OCI-LY7 (cell line): ENCODE data around the gene TWSG1. TPM values are rescaled to one million over a fixed set of nuclear protein-coding genes. Genes with fewer than 3 reads are reported as not detected.
"Not testable (repeated sequence)": the region's sequence is repeated elsewhere in the genome, so short reads cannot be mapped to it uniquely, and the experiment has no call there.

ENCODE experiments used
- BruUV-seq: library from RNA; stranded (reverse); fragments of 400-500 nt; replicated peaks from 2 replicates; lab custom pipeline; 2021; lab: Mats Ljungman, UMichigan
- CTCF ChIA-PET: fragments of 300-600 bp; sonication (Branson Sonifier 250); formaldehyde crosslinking; loops from one replicate; lab custom pipeline; 2022; ENCODE audit warnings: antibody characterized with exemption; ENCODE audit not compliant: unreplicated experiment; lab: Charles Lee
- POLR2A ChIA-PET: fragments of 300-600 bp; sonication (Branson Sonifier 250); formaldehyde crosslinking; loops from one replicate; lab custom pipeline; 2022; ENCODE audit warnings: antibody characterized with exemption; lab: Charles Lee
- DNase-seq: peaks from one replicate; pipeline ENCODE4 v3.0.0-alpha.2; 2015; ENCODE audit warnings: low spot score
- H2AFZ ChIP-seq: fragments of 200-600 bp; sonication (generic), shearing (Covaris generic); 2 replicates; pipeline ENCODE4 v1.6.1; 2014; ENCODE audit warnings: mild to moderate bottlenecking, antibody characterized with exemption, low read length, moderate library complexity
- H3K27ac ChIP-seq: fragments of 200-600 bp; sonication (generic); 2 replicates; pipeline ENCODE4 v1.5.1; 2014; ENCODE audit warnings: mixed run types, low read depth, mild to moderate bottlenecking, moderate library complexity, low read length, inconsistent platforms; ENCODE audit not compliant: poor library complexity, severe bottlenecking
- H3K36me3 ChIP-seq: fragments of 200-600 bp; sonication (generic); 2 replicates; pipeline ENCODE4 v1.6.1; 2014; ENCODE audit warnings: mild to moderate bottlenecking, antibody characterized with exemption, low read length, moderate library complexity, mixed read lengths; ENCODE audit not compliant: insufficient read depth
- H3K4me1 ChIP-seq: fragments of 200-600 bp; sonication (generic); 2 replicates; pipeline ENCODE4 v1.5.1; 2014; ENCODE audit warnings: mild to moderate bottlenecking, low read length; ENCODE audit not compliant: insufficient read depth, poor library complexity, severe bottlenecking
- H3K4me2 ChIP-seq: fragments of 200-600 bp; sonication (generic); 2 replicates; pipeline ENCODE4 v1.6.1; 2014; ENCODE audit warnings: mild to moderate bottlenecking, low read length
- H3K4me3 ChIP-seq: fragments of 200-600 bp; sonication (generic); 2 replicates; pipeline ENCODE4 v1.5.1; 2014; ENCODE audit warnings: mild to moderate bottlenecking, low read depth, low read length; ENCODE audit not compliant: poor library complexity, severe bottlenecking
- H3K79me2 ChIP-seq: fragments of 200-600 bp; sonication (generic); 2 replicates; pipeline ENCODE4 v1.6.1; 2016; ENCODE audit warnings: low read depth, mild to moderate bottlenecking, low read length, moderate library complexity, mixed read lengths; ENCODE audit not compliant: insufficient read depth
- H3K9me2 ChIP-seq: fragments of 200-600 bp; sonication (generic); 2 replicates; pipeline ENCODE4 v1.6.1; 2016; ENCODE audit warnings: mild to moderate bottlenecking, low read length, mixed read lengths; ENCODE audit not compliant: insufficient read depth
- H3K9me3 ChIP-seq: fragments of 200-600 bp; sonication (generic); 2 replicates; pipeline ENCODE4 v1.6.1; 2014; ENCODE audit warnings: mild to moderate bottlenecking, mixed run types, low read length, mixed read lengths
- H4K20me1 ChIP-seq: fragments of 200-600 bp; sonication (generic); 2 replicates; pipeline ENCODE4 v1.6.1; 2014; ENCODE audit warnings: mild to moderate bottlenecking, antibody characterized with exemption, low read length, moderate library complexity, mixed read lengths; ENCODE audit not compliant: insufficient read depth
- EZH2phosphoT487 ChIP-seq: fragments of 200-600 bp; sonication (generic); IDR thresholded peaks from 2 replicates; pipeline ENCODE4 v1.6.1; 2018; ENCODE audit warnings: low read depth, borderline replicate concordance, mild to moderate bottlenecking, mixed run types, antibody characterized with exemption, low read length, moderate library complexity, mixed read lengths
- intact Hi-C: fragments of 100-400 bp; cut with micrococcal nuclease; formaldehyde crosslinking; loops from one replicate; pipeline ENCODE4 v1.10.0; 2022; ENCODE audit not compliant: unreplicated experiment
- total RNA-seq, 2 experiments: library from RNA; depleted of rRNA in 1 of 2; stranded (reverse); fragments of >200 nt in 1 of 2; shearing (Covaris generic) in 1 of 2; gene quantifications; 2 replicates each; pipeline ENCODE4 v1.2.3, GENCODE V29; 2014 to 2022
- TF ChIP-seq, protein P1 (sequence below): fragments of 200-600 bp; sonication (generic); conservative IDR thresholded peaks from 2 replicates; pipeline ENCODE4 v1.5.1; 2014; ENCODE audit warnings: mild to moderate bottlenecking, antibody characterized with exemption, low read length, moderate library complexity, mixed read lengths

The TWSG1 gene
- total RNA-seq, 2 experiments from 2014 or later, result 7.5 to 10.9 TPM

DNA sequence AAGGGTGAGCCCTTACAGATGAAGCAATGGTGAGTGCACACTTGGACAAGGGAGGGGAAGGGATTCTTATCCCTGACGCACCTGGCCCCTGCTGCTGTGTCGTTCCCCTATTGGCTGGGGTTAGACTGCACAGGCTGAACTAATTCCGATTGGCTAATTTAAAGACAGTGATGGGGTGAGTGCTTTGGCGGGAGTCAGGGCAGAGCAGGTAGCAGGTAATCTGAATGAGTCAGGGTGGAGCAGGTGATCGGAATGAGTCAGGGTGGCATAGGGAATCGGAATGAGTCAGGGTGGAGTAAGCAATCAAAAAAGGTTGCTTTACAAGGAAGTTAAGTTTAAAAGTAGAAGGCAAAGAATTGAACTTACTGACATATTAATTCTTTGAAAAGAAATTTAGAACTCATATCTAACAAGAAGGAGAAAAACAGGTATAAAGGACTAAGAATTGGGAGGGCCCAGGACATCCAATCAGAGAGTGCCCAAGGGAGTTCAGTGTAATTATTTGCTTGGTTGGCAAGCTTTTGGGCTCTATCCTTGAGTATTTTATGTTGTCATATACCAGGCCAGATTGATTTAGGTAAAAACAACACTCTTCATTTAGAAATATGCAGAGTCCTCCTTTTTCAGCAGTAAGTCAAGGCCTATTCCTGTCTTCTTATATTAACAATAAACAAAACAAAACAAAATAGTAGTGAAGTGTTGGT lies 88.4 kb downstream of the TWSG1 start:
- TF ChIP-seq, protein P1, sequence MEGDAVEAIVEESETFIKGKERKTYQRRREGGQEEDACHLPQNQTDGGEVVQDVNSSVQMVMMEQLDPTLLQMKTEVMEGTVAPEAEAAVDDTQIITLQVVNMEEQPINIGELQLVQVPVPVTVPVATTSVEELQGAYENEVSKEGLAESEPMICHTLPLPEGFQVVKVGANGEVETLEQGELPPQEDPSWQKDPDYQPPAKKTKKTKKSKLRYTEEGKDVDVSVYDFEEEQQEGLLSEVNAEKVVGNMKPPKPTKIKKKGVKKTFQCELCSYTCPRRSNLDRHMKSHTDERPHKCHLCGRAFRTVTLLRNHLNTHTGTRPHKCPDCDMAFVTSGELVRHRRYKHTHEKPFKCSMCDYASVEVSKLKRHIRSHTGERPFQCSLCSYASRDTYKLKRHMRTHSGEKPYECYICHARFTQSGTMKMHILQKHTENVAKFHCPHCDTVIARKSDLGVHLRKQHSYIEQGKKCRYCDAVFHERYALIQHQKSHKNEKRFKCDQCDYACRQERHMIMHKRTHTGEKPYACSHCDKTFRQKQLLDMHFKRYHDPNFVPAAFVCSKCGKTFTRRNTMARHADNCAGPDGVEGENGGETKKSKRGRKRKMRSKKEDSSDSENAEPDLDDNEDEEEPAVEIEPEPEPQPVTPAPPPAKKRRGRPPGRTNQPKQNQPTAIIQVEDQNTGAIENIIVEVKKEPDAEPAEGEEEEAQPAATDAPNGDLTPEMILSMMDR, result no peak
- TF ChIP-seq EZH2phosphoT487, result no peak
- BruUV-seq, result no TSS peak
- no peak overlapping the region for H2AFZ ChIP-seq
- no peak overlapping the region for H3K4me2 ChIP-seq
- H3K79me2 ChIP-seq, result no peaks in the 10 kb centered on the region
- no peaks in the 10 kb centered on the region for H3K36me3 ChIP-seq
- H4K20me1 ChIP-seq, result no peaks in the 10 kb centered on the region
- no peaks in the 10 kb centered on the region for H3K9me3 ChIP-seq
- intact Hi-C loops, result loop anchor here (5.0 kb wide), 1 partner anchor 94 kb away; no protein-coding TSS in a partner anchor
- no peaks in the 10 kb centered on the region for H3K9me2 ChIP-seq
- ChIA-PET CTCF (no interaction called here), POLR2A (no interaction called here)
- H3K4me3 ChIP-seq, result no peak overlapping the region
- no peaks in the 10 kb centered on the region for H3K4me1 ChIP-seq
- DNase-seq, result no peak
- H3K27ac ChIP-seq, result no peak overlapping the region

DNA sequence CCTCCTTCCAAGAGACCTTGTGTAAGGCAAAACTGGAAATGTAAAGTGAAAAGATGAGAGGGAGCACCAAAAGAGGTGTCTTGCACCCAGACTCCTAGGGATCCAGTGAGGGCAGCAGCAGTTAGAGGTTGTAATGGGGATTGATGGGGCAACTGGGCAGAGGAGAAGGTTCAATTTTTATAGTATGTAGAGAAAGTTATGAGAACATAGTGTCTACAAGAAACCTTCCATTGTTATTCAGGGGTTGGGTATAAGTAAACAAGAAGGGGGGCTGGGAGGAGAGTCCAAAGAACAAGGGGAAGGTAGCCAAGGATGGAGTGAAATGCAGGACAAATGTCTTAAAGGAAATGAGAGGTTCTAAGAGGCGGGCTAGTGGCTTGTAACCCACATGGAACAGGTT lies 89.1 kb downstream of the TWSG1 start:
- H3K27ac ChIP-seq, H3K4me3 ChIP-seq, CTCF ChIA-PET, H4K20me1 ChIP-seq, H2AFZ ChIP-seq, BruUV-seq, H3K79me2 ChIP-seq, H3K9me2 ChIP-seq, H3K9me3 ChIP-seq, POLR2A ChIA-PET, DNase-seq, H3K4me1 ChIP-seq, H3K36me3 ChIP-seq, H3K4me2 ChIP-seq: not testable (repeated sequence)
- TF ChIP-seq, protein P1, result 0 out of 2 replicates have a peak, but pooled peaks have one; percentile 17
- intact Hi-C loops, result loop anchor here (5.0 kb wide), 1 partner anchor 94 kb away; no protein-coding TSS in a partner anchor

DNA sequence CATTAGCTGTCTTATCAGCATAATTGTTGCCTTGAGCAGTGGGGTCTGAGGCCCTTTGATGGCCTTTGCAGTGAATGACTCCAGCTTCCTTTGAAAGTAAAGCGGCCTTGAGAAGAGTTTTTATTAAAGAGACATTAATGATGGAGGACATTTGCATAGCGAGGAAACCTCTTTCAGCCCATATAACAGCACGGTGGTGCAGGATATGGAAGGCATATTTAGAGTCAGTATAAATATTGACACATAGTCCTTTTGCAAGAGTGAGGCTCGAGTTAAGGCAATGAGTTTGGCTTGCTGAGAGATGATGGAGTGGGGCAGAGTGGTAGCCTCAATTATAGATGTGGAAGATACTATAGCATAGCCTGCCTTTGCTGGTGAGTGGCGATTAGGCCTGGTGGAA lies 89.7 kb downstream of the TWSG1 start:
- H3K27ac ChIP-seq, BruUV-seq, H2AFZ ChIP-seq, H3K4me3 ChIP-seq, H3K9me2 ChIP-seq, H3K36me3 ChIP-seq, CTCF ChIA-PET, H3K4me2 ChIP-seq, POLR2A ChIA-PET, H4K20me1 ChIP-seq, H3K9me3 ChIP-seq, DNase-seq, H3K79me2 ChIP-seq, H3K4me1 ChIP-seq: not testable (repeated sequence)
- intact Hi-C loops, result loop anchor here (5.0 kb wide), 1 partner anchor 93 kb away; no protein-coding TSS in a partner anchor
